Measurements from ENCODE around the gene GRB14.

GRB14 gene

DNA sequence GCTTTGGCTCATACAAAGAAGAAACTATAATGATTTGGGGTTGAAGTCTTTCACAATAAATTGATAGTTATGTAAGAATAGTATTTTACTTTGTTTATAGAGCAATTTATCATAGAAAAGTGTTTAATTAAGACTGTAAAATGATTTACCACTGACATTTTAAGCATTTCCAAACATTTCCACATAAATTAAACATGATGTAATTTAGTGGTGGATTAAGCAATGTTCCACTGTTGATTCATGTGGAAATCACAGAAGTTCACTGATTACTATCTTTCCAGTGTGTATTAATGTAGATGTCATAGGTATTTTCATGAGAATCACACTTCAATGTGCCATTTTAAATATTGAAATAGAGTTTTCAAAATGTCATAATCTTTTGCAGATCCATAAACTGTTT lies 40.1 kb upstream of the GRB14 start:
- no peaks in the 10 kb centered on the region for H3F3A ChIP-seq (ENCODE audit: insufficient read depth, low read length)
- no peaks in the 10 kb centered on the region for H3K36me3 ChIP-seq (replicated peaks; ENCODE audit: insufficient read depth, low read length)
- H3K4me2 ChIP-seq (ENCODE audit: low read depth, low read length), result no peak overlapping the region
- H4K20me1 ChIP-seq (ENCODE audit: insufficient read depth, low read length), result no peaks in the 10 kb centered on the region
- H3K4me3 ChIP-seq (ENCODE audit: low read length), result no peak overlapping the region
- H3K9ac ChIP-seq (ENCODE audit: low read length), result no peak overlapping the region
- TF ChIP-seq, protein P1, sequence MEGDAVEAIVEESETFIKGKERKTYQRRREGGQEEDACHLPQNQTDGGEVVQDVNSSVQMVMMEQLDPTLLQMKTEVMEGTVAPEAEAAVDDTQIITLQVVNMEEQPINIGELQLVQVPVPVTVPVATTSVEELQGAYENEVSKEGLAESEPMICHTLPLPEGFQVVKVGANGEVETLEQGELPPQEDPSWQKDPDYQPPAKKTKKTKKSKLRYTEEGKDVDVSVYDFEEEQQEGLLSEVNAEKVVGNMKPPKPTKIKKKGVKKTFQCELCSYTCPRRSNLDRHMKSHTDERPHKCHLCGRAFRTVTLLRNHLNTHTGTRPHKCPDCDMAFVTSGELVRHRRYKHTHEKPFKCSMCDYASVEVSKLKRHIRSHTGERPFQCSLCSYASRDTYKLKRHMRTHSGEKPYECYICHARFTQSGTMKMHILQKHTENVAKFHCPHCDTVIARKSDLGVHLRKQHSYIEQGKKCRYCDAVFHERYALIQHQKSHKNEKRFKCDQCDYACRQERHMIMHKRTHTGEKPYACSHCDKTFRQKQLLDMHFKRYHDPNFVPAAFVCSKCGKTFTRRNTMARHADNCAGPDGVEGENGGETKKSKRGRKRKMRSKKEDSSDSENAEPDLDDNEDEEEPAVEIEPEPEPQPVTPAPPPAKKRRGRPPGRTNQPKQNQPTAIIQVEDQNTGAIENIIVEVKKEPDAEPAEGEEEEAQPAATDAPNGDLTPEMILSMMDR (IDR thresholded peaks at IDR 0.05; ENCODE audit: low read length), result no peak
- DNase-seq, result no peak
- H2AFZ ChIP-seq (ENCODE audit: low read length), result no peak overlapping the region
- no peaks in the 10 kb centered on the region for H3K9me3 ChIP-seq (replicated peaks; ENCODE audit: insufficient read depth, low read length)
- no peaks in the 10 kb centered on the region for H3K79me2 ChIP-seq (ENCODE audit: low read length)
- no peaks in the 10 kb centered on the region for H3K9me2 ChIP-seq (replicated peaks; ENCODE audit: insufficient read depth, low read length)
- H3K4me1 ChIP-seq (ENCODE audit: low read length), result no peaks in the 10 kb centered on the region
- H3K27ac ChIP-seq (ENCODE audit: low read length), result no peak overlapping the region
- no peaks in the 10 kb centered on the region for H3K27me3 ChIP-seq (replicated peaks; ENCODE audit: insufficient read depth, low read length)

DNA sequence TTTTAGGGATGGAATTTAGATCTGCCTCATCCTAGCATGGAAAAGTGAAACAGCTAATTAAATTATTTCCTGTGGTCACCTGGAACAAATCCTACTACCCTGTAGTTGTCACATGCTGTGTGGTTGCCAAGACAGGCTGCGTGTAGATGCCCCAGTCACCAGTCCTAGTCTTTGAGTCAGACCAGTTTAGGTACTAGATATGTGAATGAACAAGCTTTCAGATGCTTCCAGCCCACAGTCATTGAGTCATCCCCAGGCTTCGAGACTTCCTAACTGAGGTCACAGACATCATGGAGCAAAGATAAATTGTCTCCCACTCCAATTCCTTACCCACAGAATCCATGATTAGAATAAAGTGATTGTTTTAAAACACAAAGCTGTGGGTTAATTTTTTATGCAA lies 35.8 kb upstream of the GRB14 start:
- DNase-seq, result no peak
- Histone ChIP-seq H2AFZ (ENCODE audit: low read length) (no peak overlapping the region), H3K27ac (ENCODE audit: low read length) (no peak overlapping the region), H3K4me1 (ENCODE audit: low read length) (no peaks in the 10 kb centered on the region), H3K36me3 (replicated peaks; ENCODE audit: insufficient read depth, low read length) (no peaks in the 10 kb centered on the region), H3K9me3 (replicated peaks; ENCODE audit: insufficient read depth, low read length) (no peaks in the 10 kb centered on the region), H3K4me3 (ENCODE audit: low read length) (no peak overlapping the region), H3K4me2 (ENCODE audit: low read depth, low read length) (no peak overlapping the region), H3K79me2 (ENCODE audit: low read length) (no peaks in the 10 kb centered on the region), H3K9me2 (replicated peaks; ENCODE audit: insufficient read depth, low read length) (no peaks in the 10 kb centered on the region), H3K27me3 (replicated peaks; ENCODE audit: insufficient read depth, low read length) (no peaks in the 10 kb centered on the region), H3K9ac (ENCODE audit: low read length) (no peak overlapping the region), H3F3A (ENCODE audit: insufficient read depth, low read length) (no peaks in the 10 kb centered on the region), H4K20me1 (ENCODE audit: insufficient read depth, low read length) (no peaks in the 10 kb centered on the region)
- no peak for TF ChIP-seq EZH2 (optimal IDR thresholded peaks at IDR 0.05; ENCODE audit: low read depth, low read length)
- TF ChIP-seq, protein P1 (IDR thresholded peaks at IDR 0.05; ENCODE audit: low read length), result no peak
- TF ChIP-seq EZH2phosphoT487 (IDR thresholded peaks at IDR 0.05; ENCODE audit: low read length), result no peak

DNA sequence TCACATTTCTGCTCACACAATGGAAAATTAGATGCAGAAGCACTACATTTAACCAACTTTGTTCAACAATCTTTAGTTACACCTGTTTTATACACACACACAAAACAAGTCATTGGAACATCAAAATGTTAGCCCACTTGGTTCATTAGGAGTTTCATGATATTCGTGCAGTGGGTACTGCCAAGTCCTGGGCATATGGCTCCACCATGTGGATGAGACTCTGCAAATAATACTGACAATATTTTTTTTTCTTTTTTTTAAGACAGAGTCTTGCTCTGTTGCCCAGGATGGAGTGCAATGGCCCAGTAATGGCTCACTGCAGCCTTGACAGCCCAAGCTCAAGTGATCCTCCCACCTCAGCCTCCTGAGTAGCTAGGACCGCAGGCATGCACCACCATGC lies 34.5 kb upstream of the GRB14 start:
- H3K79me2 ChIP-seq (ENCODE audit: low read length), result no peaks in the 10 kb centered on the region
- no peak overlapping the region for H3K27ac ChIP-seq (ENCODE audit: low read length)
- H4K20me1 ChIP-seq (ENCODE audit: insufficient read depth, low read length), result no peaks in the 10 kb centered on the region
- no peaks in the 10 kb centered on the region for H3K4me1 ChIP-seq (ENCODE audit: low read length)
- no peaks in the 10 kb centered on the region for H3F3A ChIP-seq (ENCODE audit: insufficient read depth, low read length)
- no peaks in the 10 kb centered on the region for H3K9me3 ChIP-seq (replicated peaks; ENCODE audit: insufficient read depth, low read length)
- H3K4me2 ChIP-seq (ENCODE audit: low read depth, low read length), result no peak overlapping the region
- DNase-seq, result peak; percentile 38
- TF ChIP-seq EZH2phosphoT487 (IDR thresholded peaks at IDR 0.05; ENCODE audit: low read length) (no peak), EZH2 (optimal IDR thresholded peaks at IDR 0.05; ENCODE audit: low read depth, low read length) (no peak)
- TF ChIP-seq, protein P1 (IDR thresholded peaks at IDR 0.05; ENCODE audit: low read length), result peak; percentile 39
- no peak overlapping the region for H2AFZ ChIP-seq (ENCODE audit: low read length)
- no peaks in the 10 kb centered on the region for H3K9me2 ChIP-seq (replicated peaks; ENCODE audit: insufficient read depth, low read length)
- H3K27me3 ChIP-seq (replicated peaks; ENCODE audit: insufficient read depth, low read length), result no peaks in the 10 kb centered on the region
- no peak overlapping the region for H3K9ac ChIP-seq (ENCODE audit: low read length)
- no peaks in the 10 kb centered on the region for H3K36me3 ChIP-seq (replicated peaks; ENCODE audit: insufficient read depth, low read length)
- H3K4me3 ChIP-seq (ENCODE audit: low read length), result no peak overlapping the region

Data from MM.1S (cell line).